GM21381 (cell line): Measurements from ENCODE around the gene JAK3.
"Not testable (repeated sequence)": the region's sequence is repeated elsewhere in the genome, so short reads cannot be mapped to it uniquely, and the experiment has no call there.

ENCODE experiments used
- ATAC-seq: cut with Tn5 transposase; IDR thresholded peaks from one replicate; pipeline ENCODE4 v1.9.1; 2021; ENCODE audit warnings: mild to moderate bottlenecking, moderate library complexity; ENCODE audit not compliant: unreplicated experiment

Gene JAK3

GRCh38 chr19:17778968-17779929 lies 68.5 kb downstream of the JAK3 start:
- no peak for ATAC-seq

GRCh38 chr19:17778251-17778967 lies 69.4 kb downstream of the JAK3 start:
- no peak for ATAC-seq

DNA sequence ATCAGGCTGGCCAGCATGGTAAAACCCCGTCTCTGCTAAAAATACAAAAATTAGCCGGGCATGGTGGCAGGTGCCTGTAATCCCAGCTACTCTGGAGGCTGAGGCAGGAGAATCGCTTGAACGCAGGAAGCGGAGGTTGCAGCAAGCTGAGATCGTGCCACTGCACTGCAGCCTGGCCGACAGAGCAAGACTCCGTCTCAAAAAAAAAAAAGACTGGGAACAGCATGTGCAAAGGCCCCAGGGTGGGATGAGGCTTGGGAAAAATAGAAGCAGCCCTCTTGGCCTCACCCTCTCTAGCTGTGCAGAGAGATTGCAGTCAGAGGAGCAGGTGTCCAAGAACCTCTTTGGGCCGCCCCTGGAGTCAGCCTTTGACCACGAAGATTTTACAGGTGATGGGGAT lies 69.9 kb downstream of the JAK3 start:
- not testable (repeated sequence) for ATAC-seq

DNA sequence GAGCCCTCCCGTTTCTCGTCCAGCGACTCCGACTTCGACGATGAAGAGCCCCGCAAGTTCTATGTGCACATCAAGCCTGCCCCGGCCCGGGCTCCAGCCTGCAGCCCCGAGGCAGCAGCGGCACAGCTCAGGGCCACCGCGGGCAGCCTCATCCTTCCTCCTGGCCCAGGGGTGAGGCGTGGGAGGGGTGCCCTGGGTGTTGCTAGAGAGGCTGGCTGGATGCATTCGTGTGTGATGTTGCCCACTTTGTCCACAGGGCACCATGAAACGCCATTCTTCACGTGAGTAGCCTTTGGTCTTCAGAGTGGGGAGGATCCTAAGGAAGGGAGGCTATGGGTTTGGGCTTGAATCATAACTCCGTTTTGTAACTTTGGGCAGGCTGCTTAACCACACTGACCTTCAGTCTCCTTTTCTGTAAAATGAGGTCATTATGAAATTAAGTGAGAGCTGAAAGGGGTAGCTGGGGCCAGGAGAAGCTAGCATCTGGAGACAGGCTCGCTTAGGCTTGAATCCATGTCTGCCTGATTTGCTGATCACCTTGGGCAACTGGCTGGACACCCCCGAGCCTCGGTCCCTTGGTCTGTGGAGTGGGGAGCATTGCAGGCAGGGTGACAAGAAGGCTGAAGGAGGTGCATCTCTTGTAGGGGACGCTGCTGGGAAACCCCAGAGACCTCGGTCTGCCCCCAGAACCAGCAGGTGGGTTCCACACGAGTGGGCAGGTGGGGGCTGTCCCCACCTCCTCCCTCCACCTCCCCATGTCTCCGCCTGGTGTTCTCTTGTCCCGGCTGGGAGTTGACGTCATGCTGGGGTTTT lies 71.6 kb downstream of the JAK3 start:
- peak; percentile 62 for ATAC-seq

DNA sequence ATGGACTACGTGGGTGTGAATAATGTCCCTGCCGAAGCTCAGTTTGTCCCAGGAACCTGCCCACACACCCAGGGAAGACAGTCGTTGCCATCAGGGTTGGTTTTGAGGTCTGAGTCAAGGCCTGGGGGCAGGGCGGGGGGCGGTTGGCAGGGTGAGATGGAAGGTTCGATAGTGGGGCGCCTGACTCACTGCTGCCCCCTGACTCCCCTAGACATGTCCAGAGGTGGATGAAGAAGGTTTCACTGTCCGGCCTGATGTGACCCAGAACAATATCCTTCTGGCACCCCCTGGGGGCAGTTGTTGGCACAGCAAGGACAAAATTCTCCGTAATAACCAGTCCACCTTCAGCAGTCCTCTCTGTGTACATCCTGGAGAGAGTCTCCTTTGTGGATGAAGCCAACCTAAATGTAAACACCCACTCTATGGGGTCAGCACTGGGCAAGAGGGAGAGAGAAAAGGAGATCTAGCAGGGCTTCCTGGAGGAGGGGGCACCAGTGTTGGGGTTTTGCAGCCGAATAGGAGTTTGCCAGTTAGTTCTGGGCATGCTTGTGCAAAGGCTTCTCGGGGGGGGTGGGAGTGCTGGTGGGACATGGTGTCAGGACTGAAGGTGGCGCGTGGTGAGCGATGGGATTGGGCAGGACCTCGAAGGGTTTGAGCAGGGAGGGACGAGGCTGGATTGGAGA lies 72.4 kb downstream of the JAK3 start:
- ATAC-seq, result no peak
